ENCODE measurements around the gene KRT74. TPM values are rescaled to one million over a fixed set of nuclear protein-coding genes. Genes with fewer than 3 reads are reported as not detected.

KRT74 gene
- total RNA-seq, 2 donors from 2014 or later = not detected

- TF ChIP-seq CTCF (IDR thresholded peaks at IDR 0.05) = no peak
- no peak for DNase-seq (ENCODE audit: low spot score)
- Histone ChIP-seq H3K27me3 (replicated peaks; ENCODE audit: insufficient read depth) (no peaks in the 10 kb centered on the region), H3K36me3 (no peaks in the 10 kb centered on the region), H3K27ac (no peak overlapping the region), H3K4me3 (no peak overlapping the region), H3K9me3 (no peaks in the 10 kb centered on the region), H3K4me1 (ENCODE audit: control insufficient read depth in 1 of 2, low read depth in 2 of 2) (no peaks in the 10 kb centered on the region)
- no peak for ATAC-seq (ENCODE audit: insufficient number of reproducible peaks, low FRiP score, low read depth)
Observed at GRCh38 chr12:52558781-52559445, 14.7 kb downstream of the KRT74 start.

GRCh38 chr12:52557476-52557875 lies 16.2 kb downstream of the KRT74 start:
- no peak for ATAC-seq (ENCODE audit: insufficient number of reproducible peaks, low FRiP score, low read depth)
- Histone ChIP-seq H3K4me1 (ENCODE audit: control insufficient read depth in 1 of 2, low read depth in 2 of 2) (no peaks in the 10 kb centered on the region), H3K9me3 (no peaks in the 10 kb centered on the region), H3K27me3 (replicated peaks; ENCODE audit: insufficient read depth) (no peaks in the 10 kb centered on the region), H3K36me3 (no peaks in the 10 kb centered on the region), H3K4me3 (no peak overlapping the region), H3K27ac (no peak overlapping the region)
- TF ChIP-seq CTCF (IDR thresholded peaks at IDR 0.05) = no peak
- DNase-seq (ENCODE audit: low spot score) = no peak

- Histone ChIP-seq H3K4me3 (no peak overlapping the region), H3K9me3 (no peaks in the 10 kb centered on the region), H3K27ac (no peak overlapping the region), H3K27me3 (replicated peaks; ENCODE audit: insufficient read depth) (no peaks in the 10 kb centered on the region), H3K4me1 (ENCODE audit: control insufficient read depth in 1 of 2, low read depth in 2 of 2) (no peaks in the 10 kb centered on the region), H3K36me3 (no peaks in the 10 kb centered on the region)
- DNase-seq (ENCODE audit: low spot score) (no peak), ATAC-seq (ENCODE audit: insufficient number of reproducible peaks, low FRiP score, low read depth) (no peak)
- TF ChIP-seq CTCF (IDR thresholded peaks at IDR 0.05) = no peak
Observed at GRCh38 chr12:52555577-52555976, 18.1 kb downstream of the KRT74 start.

GRCh38 chr12:52552681-52553195 lies 20.9 kb downstream of the KRT74 start, which contains the start of gene KRT71:
Gene KRT71 (minus strand): TSS chr12:52553145. CDS start chr12:52553077, 68 bp downstream.
- no peaks in the 10 kb centered on the region for H3K27me3 ChIP-seq (replicated peaks; ENCODE audit: insufficient read depth)
- no peak within 1 kb of the TSS for H3K27ac ChIP-seq
- no peaks in the 10 kb centered on the region for H3K4me1 ChIP-seq (ENCODE audit: control insufficient read depth in 1 of 2, low read depth in 2 of 2)
- no peak for ATAC-seq (ENCODE audit: insufficient number of reproducible peaks, low FRiP score, low read depth)
- no peak within 1 kb of the TSS for H3K4me3 ChIP-seq
- no peak for DNase-seq (ENCODE audit: low spot score)
- no peak for TF ChIP-seq CTCF (IDR thresholded peaks at IDR 0.05)
- no peaks in the 10 kb centered on the region for H3K36me3 ChIP-seq
- H3K9me3 ChIP-seq = no peaks in the 10 kb centered on the region

GRCh38 chr12:52552055-52552454 lies 21.6 kb downstream of the KRT74 start:
- Histone ChIP-seq H3K4me1 (ENCODE audit: control insufficient read depth in 1 of 2, low read depth in 2 of 2) (no peaks in the 10 kb centered on the region), H3K9me3 (no peaks in the 10 kb centered on the region), H3K4me3 (no peak overlapping the region), H3K27ac (no peak overlapping the region), H3K36me3 (no peaks in the 10 kb centered on the region), H3K27me3 (replicated peaks; ENCODE audit: insufficient read depth) (no peaks in the 10 kb centered on the region)
- ATAC-seq (ENCODE audit: insufficient number of reproducible peaks, low FRiP score, low read depth) (no peak), DNase-seq (ENCODE audit: low spot score) (no peak)
- TF ChIP-seq CTCF (IDR thresholded peaks at IDR 0.05) = no peak

Measured in thoracic aorta (tissue), 2 donors.